HepG2 (cell line): ENCODE measurements around the gene GNB1. TPM values are rescaled to one million over a fixed set of nuclear protein-coding genes. Genes with fewer than 3 reads are reported as not detected.
A peak's percentile ranks its signal among the peaks of the same experiment; 100 is the strongest.

Experiments used
- BRF2 ChIP-seq: sonication (generic); formaldehyde crosslinking; IDR thresholded peaks from 2 replicates; pipeline ENCODE4 v1.8.1; 2022; ENCODE audit warnings: mild to moderate bottlenecking, missing genetic modification reagents
- CC2D1A ChIP-seq: sonication (generic); formaldehyde crosslinking; IDR thresholded peaks from 2 replicates; pipeline ENCODE4 v1.8.1; 2023; ENCODE audit warnings: mild to moderate bottlenecking, missing genetic modification reagents
- CHD4 ChIP-seq: fragments of 200-600 bp; sonication (generic); IDR thresholded peaks from 2 replicates; pipeline ENCODE4 v1.7.0; 2017; ENCODE audit warnings: mild to moderate bottlenecking, low read length, borderline replicate concordance
- DDIT3 ChIP-seq: sonication (generic); formaldehyde crosslinking; IDR thresholded peaks from 2 replicates; pipeline ENCODE4 v1.4.0; 2020; ENCODE audit warnings: mild to moderate bottlenecking, missing genetic modification reagents
- DNMT3B ChIP-seq: conservative IDR thresholded peaks from 2 replicates; pipeline ENCODE4 v1.6.1; 2016; ENCODE audit warnings: missing biosample characterization, control low read depth
- HCFC1 ChIP-seq: fragments of 150-350 bp; IDR thresholded peaks from 2 replicates; pipeline ENCODE4 v1.6.1; 2014; ENCODE audit warnings: low read depth, low read length
- JDP2 ChIP-seq: sonication (generic); formaldehyde crosslinking; IDR thresholded peaks from 2 replicates; pipeline ENCODE4 v1.8.1; 2022; ENCODE audit warnings: missing genetic modification reagents, borderline replicate concordance
- MEIS1 ChIP-seq: sonication (generic); formaldehyde crosslinking; IDR thresholded peaks from 2 replicates; pipeline ENCODE4 v1.9.0; 2021; ENCODE audit warnings: mild to moderate bottlenecking, missing genetic modification reagents, moderate library complexity, borderline replicate concordance
- MTA1 ChIP-seq: sonication (generic); formaldehyde crosslinking; IDR thresholded peaks from 2 replicates; pipeline ENCODE4 v1.4.0; 2020; ENCODE audit warnings: missing genetic modification reagents, mild to moderate bottlenecking, borderline replicate concordance
- NONO ChIP-seq, 2 experiments: fragments of 450-650 bp in 1 of 2; sonication (generic) in 1 of 2; formaldehyde crosslinking in 1 of 2; IDR thresholded peaks in 1 of 2; conservative IDR thresholded peaks in 1 of 2; 2 replicates each; pipeline versions ENCODE4 v1.6.1 to v1.8.0; 2017 to 2022; ENCODE audit warnings: mild to moderate bottlenecking in 1 of 2, missing genetic modification reagents in 1 of 2, moderate library complexity in 1 of 2
- NR3C1 ChIP-seq: sonication (generic); formaldehyde crosslinking; IDR thresholded peaks from 2 replicates; pipeline ENCODE4 v1.4.0; 2020; ENCODE audit warnings: missing genetic modification reagents
- REPIN1 ChIP-seq: sonication (generic); formaldehyde crosslinking; IDR thresholded peaks from 2 replicates; pipeline ENCODE4 v1.8.0; 2022; ENCODE audit warnings: missing genetic modification reagents, low read depth, mild to moderate bottlenecking, borderline replicate concordance
- TEAD2 ChIP-seq: sonication (generic); formaldehyde crosslinking; IDR thresholded peaks from 2 replicates; pipeline ENCODE4 v1.9.0; 2021; ENCODE audit warnings: missing genetic modification reagents
- TFDP1 ChIP-seq: IDR thresholded peaks from 2 replicates; pipeline ENCODE4 v1.6.1; 2016; ENCODE audit warnings: missing compliant biosample characterization, missing genetic modification reagents, borderline replicate concordance
- U2AF2 ChIP-seq: fragments of 200-400 bp; formaldehyde crosslinking; IDR thresholded peaks from 2 replicates; pipeline ENCODE4 v1.6.1; 2017; ENCODE audit warnings: low read depth, mild to moderate bottlenecking, low read length
- YEATS2 ChIP-seq: sonication (generic); formaldehyde crosslinking; IDR thresholded peaks from 2 replicates; pipeline ENCODE4 v1.4.0; 2020; ENCODE audit warnings: missing genetic modification reagents, borderline replicate concordance
- ZNF143 ChIP-seq: sonication (generic); formaldehyde crosslinking; IDR thresholded peaks from 2 replicates; pipeline ENCODE4 v1.4.0; 2020; ENCODE audit warnings: missing genetic modification reagents
- ZNF33A ChIP-seq: sonication (generic); formaldehyde crosslinking; IDR thresholded peaks from 2 replicates; pipeline ENCODE4 v1.5.1; 2020; ENCODE audit warnings: missing genetic modification reagents, mild to moderate bottlenecking, moderate library complexity, borderline replicate concordance
- ZNF614 ChIP-seq: IDR thresholded peaks from 2 replicates; pipeline ENCODE4 v1.6.1; 2018; ENCODE audit warnings: missing biosample characterization, missing genetic modification reagents, inconsistent platforms, borderline replicate concordance
- ZNF629 ChIP-seq: sonication (generic); formaldehyde crosslinking; conservative IDR thresholded peaks from 2 replicates; pipeline ENCODE4 v1.5.0; 2020; ENCODE audit warnings: missing genetic modification reagents
- ZNF639 ChIP-seq: conservative IDR thresholded peaks from 2 replicates; pipeline ENCODE4 v1.6.1; 2018; ENCODE audit warnings: missing genetic modification reagents
- ZNF710 ChIP-seq: sonication (generic); formaldehyde crosslinking; IDR thresholded peaks from 2 replicates; pipeline ENCODE4 v1.5.0; 2020; ENCODE audit warnings: mild to moderate bottlenecking, missing genetic modification reagents, borderline replicate concordance
- ZNF772 ChIP-seq: sonication (generic); formaldehyde crosslinking; IDR thresholded peaks from 2 replicates; pipeline ENCODE4 v1.5.0; 2020; ENCODE audit warnings: mild to moderate bottlenecking, missing genetic modification reagents
- ZNF777 ChIP-seq: sonication (generic); formaldehyde crosslinking; IDR thresholded peaks from 2 replicates; pipeline ENCODE4 v1.4.0; 2020; ENCODE audit warnings: missing genetic modification reagents
- ZNF878 ChIP-seq: sonication (generic); formaldehyde crosslinking; IDR thresholded peaks from 2 replicates; pipeline ENCODE4 v1.8.1; 2023; ENCODE audit warnings: mild to moderate bottlenecking, missing genetic modification reagents, moderate library complexity
- polyA plus RNA-seq, 8 experiments: library from polyadenylated mRNA; depleted of rRNA in 3 of 8; stranded (reverse) in 7 of 8; unstranded in 1 of 8; fragments of >200 nt; fragmentation: Illumina TruSeq in 4 of 8; extraction: Trizol in 4 of 8; gene quantifications; 2 replicates each; pipeline versions ENCODE4 v1.2.1 to v1.2.3, GENCODE V29; 2011 to 2016; ENCODE audit warnings: low read depth in 4 of 8, missing spikeins in 1 of 8, mixed read lengths in 1 of 8; ENCODE audit not compliant: insufficient read depth in 1 of 8
- total RNA-seq, 5 experiments: library from RNA; depleted of rRNA; stranded (reverse); fragments of >200 nt; fragmentation: Illumina TruSeq; extraction: Trizol; gene quantifications; 2 replicates each; pipeline ENCODE4 v1.2.3, GENCODE V29; 2016; ENCODE audit warnings: low read depth in 1 of 5

The GNB1 gene
- total and polyA plus RNA-seq, 2 of the 13 experiments (the other 11 are each of a cell fraction or from before 2014, with no cell fraction given) = 66.2 to 327 TPM

GRCh38 chr1:1899266-1899966, 8.5 kb upstream of the GNB1 start (continued):
- no peak for TF ChIP-seq ZNF614 (CRISPR knock-in tag)
- peak; percentile 25; the same call in 1 of the 2 replicates for TF ChIP-seq YEATS2 (CRISPR knock-in tag)
- no peak for TF ChIP-seq DNMT3B (CRISPR knock-in tag)
- TF ChIP-seq ZNF639 (CRISPR knock-in tag) = no peak
- TF ChIP-seq ZNF629 (CRISPR knock-in tag) = no peak
- no peak for TF ChIP-seq BRF2 (CRISPR knock-in tag)
- TF ChIP-seq HCFC1 = no peak
- TF ChIP-seq ZNF143 (CRISPR knock-in tag) = no peak
- TF ChIP-seq MTA1 (CRISPR knock-in tag) = peak; percentile 50; the same call in 1 of the 2 replicates
- TF ChIP-seq NONO (IDR thresholded peaks at IDR 0.05) = no peak
- 0 out of 2 replicates have a peak, but pooled peaks have one; percentile 23 for TF ChIP-seq NONO (CRISPR knock-in tag; conservative IDR thresholded peaks at IDR 0.05)
- no peak for TF ChIP-seq ZNF710
- no peak for TF ChIP-seq U2AF2
- TF ChIP-seq CHD4 = no peak
- no peak for TF ChIP-seq REPIN1 (CRISPR knock-in tag)
- no peak for TF ChIP-seq MEIS1 (CRISPR knock-in tag)
- no peak for TF ChIP-seq ZNF878 (CRISPR knock-in tag)
- TF ChIP-seq ZNF772 (CRISPR knock-in tag) = no peak
- TF ChIP-seq JDP2 (CRISPR knock-in tag) = no peak
- TF ChIP-seq NR3C1 = no peak
- no peak for TF ChIP-seq CC2D1A (CRISPR knock-in tag)
- no peak for TF ChIP-seq ZNF777
- no peak for TF ChIP-seq ZNF33A (CRISPR knock-in tag)
- TF ChIP-seq DDIT3 (CRISPR knock-in tag) = no peak
- no peak for TF ChIP-seq TFDP1 (CRISPR knock-in tag)
- no peak for TF ChIP-seq TEAD2 (CRISPR knock-in tag)
